Right lobe of liver (tissue), 4 donors: ENCODE results near the gene EVL.

ENCODE experiments used
- CTCF ChIP-seq, 4 donors: fragments of 200-600 bp in 3 of 4; fragments of 450-650 bp in 1 of 4; IDR thresholded peaks; one replicate each; pipeline versions ENCODE4 v1.5.1 to v1.8.0; 2016 to 2022; ENCODE audit warnings: antibody characterized with exemption in 4 of 4, mild to moderate bottlenecking in 2 of 4
- POLR2A ChIP-seq: fragments of 450-650 bp; IDR thresholded peaks from one replicate; pipeline ENCODE4 v1.6.1; 2017; ENCODE audit warnings: antibody characterized with exemption, mild to moderate bottlenecking
- donor health status: DM: no; HTN: no; CAD: no.
- donor health status: DM: no; HTN: no; CAD: no.
- donor health status: DM: no; HTN: yes; CAD: no.

GRCh38 chr14:100051543-100051942, 13.7 kb upstream of the EVL start:
- no peak for TF ChIP-seq CTCF (IDR thresholded peaks at IDR 0.05)
- no peak for TF ChIP-seq POLR2A
